Naive B cell (primary cell): ENCODE measurements around the gene IGF2BP1. TPM values are rescaled to one million over a fixed set of nuclear protein-coding genes. Genes with fewer than 3 reads are reported as not detected.
A peak's percentile ranks its signal among the peaks of the same experiment; 100 is the strongest.
"Not testable (repeated sequence)": the region's sequence is repeated elsewhere in the genome, so short reads cannot be mapped to it uniquely, and the experiment has no call there.

Experiments
- ATAC-seq, 2 donors: fragments of 150-1000 bp; cut with Tn5 transposase; 2 replicates each; pipeline ENCODE4 v1.10.0; 2021; ENCODE audit warnings: low read depth in 2 of 2, mild to moderate bottlenecking in 2 of 2, moderate library complexity in 2 of 2
- DNase-seq: peaks from one replicate; pipeline ENCODE4 v3.0.0; 2022
- H3K27ac Mint-ChIP-seq, 6 donors: one replicate each; pipeline ENCODE4 v1.8.0; 2020 to 2022; ENCODE audit warnings: mild to moderate bottlenecking in 6 of 6, mixed read lengths in 6 of 6, moderate library complexity in 5 of 6, inconsistent platforms in 2 of 6
- H3K27me3 Mint-ChIP-seq, 3 donors: one replicate each; pipeline ENCODE4 v1.8.0; 2021 to 2022; ENCODE audit warnings: mixed read lengths in 3 of 3, mild to moderate bottlenecking in 1 of 3
- H3K36me3 Mint-ChIP-seq, 2 donors: one replicate each; pipeline ENCODE4 v1.8.0; 2020 to 2022; ENCODE audit warnings: mixed read lengths in 2 of 2, inconsistent platforms in 1 of 2, mild to moderate bottlenecking in 1 of 2
- H3K4me1 Mint-ChIP-seq, 3 donors: one replicate each; pipeline ENCODE4 v1.8.0; 2020 to 2022; ENCODE audit warnings: mixed read lengths in 3 of 3, inconsistent platforms in 1 of 3, mild to moderate bottlenecking in 1 of 3, moderate library complexity in 1 of 3
- H3K4me3 Mint-ChIP-seq, 8 donors: one replicate each; pipeline ENCODE4 v1.8.0; 2020 to 2022; ENCODE audit warnings: mild to moderate bottlenecking in 8 of 8, mixed read lengths in 8 of 8, moderate library complexity in 8 of 8, inconsistent platforms in 2 of 8
- H3K9me3 Mint-ChIP-seq, 7 donors: one replicate each; pipeline ENCODE4 v1.8.0; 2020 to 2022; ENCODE audit warnings: mixed read lengths in 7 of 7, mild to moderate bottlenecking in 5 of 7, inconsistent platforms in 2 of 7, moderate library complexity in 1 of 7
- polyA plus RNA-seq, 6 donors: library from polyadenylated mRNA; unstranded; fragments of 300-500 nt; fragmentation: Illumina TruSeq; gene quantifications; one replicate each; pipeline ENCODE4 v1.2.3, GENCODE V29; 2021; ENCODE audit warnings: low read depth in 6 of 6

IGF2BP1 gene
- polyA plus RNA-seq, 6 donors from 2014 or later, result not detected

DNA sequence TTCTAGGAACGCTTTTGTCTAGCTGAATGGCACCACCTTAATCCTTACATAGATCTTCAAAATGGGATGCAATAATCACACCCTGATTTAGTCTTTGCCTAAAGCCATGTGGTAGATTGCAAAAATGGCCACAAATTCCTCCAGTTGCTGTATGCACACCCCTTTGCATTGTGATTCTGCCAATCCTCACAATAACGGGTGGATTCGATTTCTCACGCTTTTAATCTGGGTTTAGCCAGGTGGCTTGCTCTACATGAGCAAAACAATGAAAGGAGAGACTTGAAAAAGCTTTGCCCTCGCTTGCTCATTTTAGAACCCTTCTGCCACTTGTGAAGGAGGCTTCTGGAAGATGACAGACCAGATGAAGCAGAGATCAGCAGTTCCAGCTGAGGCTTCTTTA is 85.0 kb downstream of the IGF2BP1 start:
- Mint-ChIP-seq H3K36me3 (peaks cover 0 to 8% of the 10 kb centered on the region in 2 donors), H3K9me3 (peaks cover 0 to 5% (median 0%) of the 10 kb centered on the region in 7 donors), H3K4me1 (no peaks in the 10 kb centered on the region), H3K27me3 (peaks cover 57 to 64% (median 62%) of the 10 kb centered on the region in 3 donors), H3K27ac (no peak overlapping the region), H3K4me3 (no peak overlapping the region)
- ATAC-seq, result no peak
- DNase-seq, result no peak

DNA sequence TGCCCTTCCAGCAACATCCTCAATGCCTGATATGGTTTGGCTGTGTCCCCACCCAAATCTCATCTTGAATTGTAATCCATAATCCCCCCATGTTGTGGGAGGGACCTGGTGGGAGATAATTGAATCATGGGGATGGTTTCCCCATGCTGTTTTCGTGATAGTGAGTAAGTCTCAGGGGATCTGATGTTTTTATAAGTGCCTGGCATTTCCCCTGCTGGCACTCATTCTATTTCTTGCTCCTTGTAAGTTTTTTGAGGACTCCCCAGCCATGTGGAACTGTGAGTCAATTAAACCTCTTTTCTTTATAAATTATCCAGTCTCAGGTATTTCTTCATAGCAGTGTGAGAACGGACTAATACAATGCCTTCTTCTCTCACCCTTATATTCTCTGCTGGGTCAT is 87.9 kb downstream of the IGF2BP1 start:
- not testable (repeated sequence) for H3K4me1 Mint-ChIP-seq, H3K36me3 Mint-ChIP-seq, DNase-seq, H3K27ac Mint-ChIP-seq, ATAC-seq, H3K9me3 Mint-ChIP-seq, H3K4me3 Mint-ChIP-seq
- peaks cover 45 to 58% (median 56%) of the 10 kb centered on the region in 3 donors for H3K27me3 Mint-ChIP-seq

DNA sequence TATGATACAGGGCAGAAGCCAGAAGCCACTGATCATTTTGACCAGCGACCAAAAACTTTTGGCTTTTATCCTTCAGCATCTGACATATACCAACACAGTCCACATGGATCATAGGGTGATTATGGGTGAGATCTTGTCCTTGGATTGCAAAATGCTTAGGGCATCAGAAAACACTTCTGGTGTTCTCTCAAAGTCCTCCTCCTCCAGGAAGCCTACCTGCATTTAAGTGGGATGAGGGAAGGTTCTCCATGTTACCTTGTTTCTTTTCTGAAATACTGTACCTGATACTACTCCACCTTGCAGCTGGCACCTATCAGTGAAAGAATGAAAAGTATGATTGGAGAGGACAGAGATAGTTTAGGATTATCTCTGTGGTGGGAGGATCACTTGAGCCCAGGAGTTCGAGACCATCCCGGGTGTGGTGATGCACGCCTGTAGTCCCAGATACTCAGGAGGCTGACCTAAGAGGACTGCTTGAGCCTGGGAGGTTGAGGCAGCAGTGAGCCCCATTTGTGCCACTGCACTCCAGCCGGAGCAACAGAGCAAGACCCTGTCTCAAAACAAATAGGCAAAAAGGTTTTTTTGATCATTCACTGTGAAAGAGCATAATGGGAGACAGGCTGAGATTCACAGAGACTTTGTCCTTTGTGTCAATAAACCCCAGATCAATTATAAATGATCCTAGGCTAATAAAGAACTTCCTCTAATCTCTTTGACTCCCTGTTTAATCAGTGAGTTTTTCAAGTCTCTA is 88.6 kb downstream of the IGF2BP1 start:
- DNase-seq, result no peak
- ATAC-seq, result no peak
- Mint-ChIP-seq H3K4me1 (no peaks in the 10 kb centered on the region), H3K36me3 (peaks cover 0 to 8% of the 10 kb centered on the region in 2 donors), H3K4me3 (peak overlapping the region in 1 of 8 donors; percentile 31), H3K27ac (peak overlapping the region in 1 of 6 donors; percentile 17), H3K9me3 (peaks cover 0 to 5% (median 0%) of the 10 kb centered on the region in 7 donors), H3K27me3 (peaks cover 44 to 62% (median 59%) of the 10 kb centered on the region in 3 donors)

DNA sequence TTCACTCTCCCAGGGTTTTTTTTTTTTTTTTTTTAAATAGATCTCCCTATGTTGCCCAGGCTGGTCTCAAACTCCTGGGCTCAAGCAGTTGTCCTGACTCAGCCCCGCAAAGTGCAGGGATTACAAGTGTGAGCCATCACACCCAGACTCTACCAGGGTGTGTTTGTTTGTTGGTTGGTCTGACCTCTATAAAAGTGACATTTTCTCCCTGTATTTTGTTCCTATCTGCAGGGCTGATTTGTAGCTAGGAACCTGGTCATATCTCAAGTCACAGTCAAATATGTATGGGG is 89.1 kb downstream of the IGF2BP1 start:
- ATAC-seq, result no peak

DNA sequence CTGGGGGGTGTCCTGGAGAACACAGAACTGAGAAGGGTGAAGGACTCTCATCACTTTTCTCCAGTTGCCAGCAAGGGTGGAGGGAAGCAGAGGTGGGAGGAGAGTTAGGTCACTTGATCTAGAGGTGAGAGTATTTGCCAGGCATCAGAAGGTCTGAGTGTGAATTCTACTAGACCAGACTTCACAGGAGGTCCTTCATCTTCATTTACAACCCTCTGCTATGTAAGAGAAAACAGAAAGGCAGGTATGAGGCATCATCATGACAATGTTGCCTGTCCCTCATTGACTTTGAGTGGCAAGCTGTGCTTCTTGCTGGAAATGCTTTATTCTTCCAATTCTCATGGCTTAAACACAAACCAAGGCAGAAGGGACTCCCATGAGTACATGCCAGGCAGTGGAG is 89.5 kb downstream of the IGF2BP1 start:
- ATAC-seq (no peak), DNase-seq (no peak)
- H3K4me1 Mint-ChIP-seq, result no peaks in the 10 kb centered on the region
- no peak overlapping the region for H3K4me3 Mint-ChIP-seq
- peaks cover 44 to 61% (median 58%) of the 10 kb centered on the region in 3 donors for H3K27me3 Mint-ChIP-seq
- H3K27ac Mint-ChIP-seq, result no peak overlapping the region
- peaks cover 0 to 5% (median 0%) of the 10 kb centered on the region in 7 donors for H3K9me3 Mint-ChIP-seq
- peaks cover 0 to 8% of the 10 kb centered on the region in 2 donors for H3K36me3 Mint-ChIP-seq

More for the DNA sequence above, 89.1 kb downstream of the IGF2BP1 start:
- Mint-ChIP-seq H3K9me3 (peaks cover 0 to 5% (median 0%) of the 10 kb centered on the region in 7 donors), H3K4me1 (no peaks in the 10 kb centered on the region), H3K27ac (no peak overlapping the region), H3K36me3 (peaks cover 0 to 8% of the 10 kb centered on the region in 2 donors), H3K27me3 (peaks cover 46 to 62% (median 61%) of the 10 kb centered on the region in 3 donors), H3K4me3 (no peak overlapping the region)
- DNase-seq, result no peak

DNA sequence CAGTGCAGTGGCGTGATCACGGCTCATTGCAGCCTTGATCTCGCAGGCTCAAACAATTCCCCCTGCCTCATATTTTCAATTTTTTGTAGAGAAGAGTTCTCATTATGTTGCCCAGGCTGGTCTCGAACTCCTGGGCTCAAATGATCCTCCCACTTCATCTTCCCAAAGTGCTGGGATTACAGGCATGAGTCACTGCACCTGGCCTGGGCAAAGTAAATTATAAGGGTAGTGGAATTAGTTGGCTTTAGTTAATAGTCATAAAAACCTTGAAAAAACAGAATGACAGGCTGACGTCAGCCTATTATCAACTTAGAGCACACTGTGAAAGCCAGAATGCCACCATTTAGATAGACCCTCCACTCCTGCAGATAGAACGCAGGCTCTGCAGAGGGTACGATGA is 91.9 kb downstream of the IGF2BP1 start:
- ATAC-seq (no peak), DNase-seq (no peak)
- Mint-ChIP-seq H3K27ac (no peak overlapping the region), H3K9me3 (peaks cover 0 to 5% (median 0%) of the 10 kb centered on the region in 7 donors), H3K27me3 (peaks cover 32 to 70% (median 53%) of the 10 kb centered on the region in 3 donors), H3K4me1 (no peaks in the 10 kb centered on the region), H3K36me3 (peaks cover 0 to 8% of the 10 kb centered on the region in 2 donors), H3K4me3 (no peak overlapping the region)

DNA sequence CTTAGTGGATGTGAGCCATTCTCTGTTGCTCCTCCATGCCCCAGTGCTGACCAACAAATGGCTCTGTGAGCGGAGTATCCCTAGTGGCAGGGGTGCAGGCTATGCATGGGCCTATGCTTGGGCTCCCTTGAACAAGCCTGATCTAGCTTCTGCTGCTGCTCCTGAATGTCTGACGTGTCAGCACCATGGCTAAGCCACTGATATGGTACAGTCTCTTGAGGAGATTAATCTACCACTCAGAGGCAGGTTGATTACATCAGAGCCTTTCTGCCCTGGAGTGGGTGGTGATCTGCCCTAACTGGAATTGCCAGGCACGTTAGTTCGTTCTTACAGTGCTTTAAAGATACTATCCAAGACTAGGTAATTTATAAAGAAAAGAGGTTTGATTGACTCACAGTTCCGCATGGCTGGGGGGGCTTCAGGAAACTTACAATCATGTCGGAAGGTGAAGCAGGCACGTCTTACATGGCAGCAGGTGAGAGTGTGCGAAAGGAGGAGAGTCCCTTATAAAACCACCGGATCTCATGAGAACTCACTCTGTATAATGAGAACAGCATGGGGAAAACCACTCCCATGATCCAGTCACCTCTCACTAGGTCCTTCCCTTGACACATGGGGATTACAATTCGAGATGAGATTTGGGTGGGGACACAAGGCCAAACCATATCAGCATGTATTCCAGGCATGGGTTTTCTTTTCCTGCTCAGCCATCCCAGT is 93.9 kb downstream of the IGF2BP1 start:
- Mint-ChIP-seq H3K36me3 (peaks cover 0 to 8% of the 10 kb centered on the region in 2 donors), H3K4me3 (no peak overlapping the region), H3K27ac (no peak overlapping the region), H3K27me3 (peaks cover 26 to 56% (median 40%) of the 10 kb centered on the region in 3 donors), H3K9me3 (peaks cover 0 to 5% (median 0%) of the 10 kb centered on the region in 7 donors), H3K4me1 (no peaks in the 10 kb centered on the region)
- DNase-seq (no peak), ATAC-seq (no peak)

DNA sequence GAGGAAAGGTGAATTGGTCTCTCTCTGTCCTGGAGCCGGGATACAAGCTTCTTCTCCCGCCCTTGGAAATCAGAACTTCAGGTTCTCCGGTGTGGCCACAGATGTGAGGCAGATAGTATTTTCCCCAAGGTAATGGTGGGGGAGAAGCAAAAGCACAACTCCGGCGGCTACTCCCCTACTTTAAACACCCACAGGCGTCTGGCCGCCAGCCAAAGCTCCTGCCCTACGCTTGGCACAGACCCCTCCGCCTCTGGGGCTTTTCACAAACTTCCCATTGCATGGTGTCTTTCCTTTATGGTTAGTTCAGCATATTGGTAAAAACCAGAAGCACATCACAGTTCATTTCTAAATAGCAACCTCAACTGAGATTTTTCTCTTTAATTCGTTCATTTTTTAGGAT is 95.9 kb downstream of the IGF2BP1 start:
- no peak for DNase-seq
- Mint-ChIP-seq H3K9me3 (peaks cover 0 to 2% (median 0%) of the 10 kb centered on the region in 7 donors), H3K27ac (no peak overlapping the region), H3K4me3 (no peak overlapping the region), H3K36me3 (peaks cover 0 to 4% of the 10 kb centered on the region in 2 donors), H3K4me1 (no peaks in the 10 kb centered on the region), H3K27me3 (peaks cover 10 to 39% (median 23%) of the 10 kb centered on the region in 3 donors)
- no peak for ATAC-seq

DNA sequence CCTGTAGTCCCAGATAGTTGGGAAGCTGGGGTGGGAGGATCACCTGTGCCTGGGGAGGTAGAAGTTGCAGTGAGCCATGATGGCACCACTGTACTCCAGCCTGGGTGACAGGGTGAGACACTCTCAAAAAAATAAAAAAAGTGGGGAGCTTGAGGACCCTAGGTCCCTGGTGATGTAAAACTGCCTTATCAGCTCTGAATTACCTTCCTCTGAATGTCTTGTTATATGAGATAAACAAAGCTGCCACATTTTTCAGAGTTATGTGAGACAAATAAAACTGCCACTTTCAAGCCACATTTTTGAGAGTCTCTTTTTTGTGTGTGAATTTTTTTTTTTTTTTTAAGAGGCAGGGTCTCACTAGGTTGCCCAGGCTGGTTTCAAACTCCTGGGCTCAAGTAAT is 103.4 kb downstream of the IGF2BP1 start:
- no peak for ATAC-seq
- DNase-seq, result no peak
- H3K4me3 Mint-ChIP-seq, result no peak overlapping the region
- H3K27ac Mint-ChIP-seq, result no peak overlapping the region
- H3K9me3 Mint-ChIP-seq, result no peaks in the 10 kb centered on the region
- H3K36me3 Mint-ChIP-seq, result no peaks in the 10 kb centered on the region
- H3K27me3 Mint-ChIP-seq, result peaks cover 19 to 25% (median 23%) of the 10 kb centered on the region in 3 donors
- no peaks in the 10 kb centered on the region for H3K4me1 Mint-ChIP-seq

DNA sequence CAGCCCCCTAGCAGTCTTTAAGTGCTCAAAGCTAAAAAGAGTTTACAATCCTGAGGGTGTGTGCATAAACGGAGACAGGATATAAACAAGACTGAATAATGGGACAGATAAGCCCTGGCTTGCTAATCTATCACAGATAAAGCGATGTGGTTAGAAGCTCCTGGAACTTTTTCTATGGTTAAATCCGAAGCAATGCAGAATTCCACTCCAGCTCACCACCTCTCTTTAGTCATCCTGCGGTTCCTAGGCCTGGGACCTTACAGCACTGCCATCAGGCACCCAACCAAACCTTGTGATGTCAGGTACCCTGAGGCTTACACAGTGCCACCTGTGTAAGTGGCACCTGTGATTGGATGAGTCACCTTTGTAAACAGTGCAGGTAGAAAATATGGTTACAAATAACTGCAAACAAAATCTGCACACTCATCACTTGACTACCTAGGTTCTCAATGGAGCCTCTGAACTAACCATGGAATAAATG is 103.9 kb downstream of the IGF2BP1 start:
- H3K36me3 Mint-ChIP-seq, result no peaks in the 10 kb centered on the region
- ATAC-seq (no peak), DNase-seq (no peak)
- peaks cover 23 to 30% (median 28%) of the 10 kb centered on the region in 3 donors for H3K27me3 Mint-ChIP-seq
- H3K4me1 Mint-ChIP-seq, result no peaks in the 10 kb centered on the region
- no peaks in the 10 kb centered on the region for H3K9me3 Mint-ChIP-seq
- H3K4me3 Mint-ChIP-seq, result no peak overlapping the region
- no peak overlapping the region for H3K27ac Mint-ChIP-seq

DNA sequence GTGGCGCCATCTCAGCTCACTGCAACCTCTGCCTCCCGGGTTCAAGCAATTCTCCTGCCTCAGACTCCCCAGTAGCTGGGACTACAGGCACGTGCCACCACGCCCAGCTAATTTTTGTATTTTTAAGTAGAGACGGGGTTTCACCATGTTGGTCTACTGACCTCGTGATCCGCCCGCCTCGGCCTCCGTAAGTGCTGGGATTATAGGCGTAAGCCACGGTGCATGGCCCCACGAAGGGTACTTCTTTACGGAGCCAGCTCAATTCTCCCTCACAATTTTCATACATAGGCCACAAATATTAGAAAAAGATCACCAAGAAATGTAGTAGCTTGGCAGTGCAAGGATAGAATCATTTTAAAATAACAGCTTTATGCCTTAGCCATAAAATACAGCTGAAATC is 106.2 kb downstream of the IGF2BP1 start:
- H3K9me3 Mint-ChIP-seq, H3K4me1 Mint-ChIP-seq, H3K27ac Mint-ChIP-seq, DNase-seq, ATAC-seq, H3K4me3 Mint-ChIP-seq, H3K36me3 Mint-ChIP-seq: not testable (repeated sequence)
- H3K27me3 Mint-ChIP-seq, result peaks cover 29 to 40% (median 33%) of the 10 kb centered on the region in 3 donors

DNA sequence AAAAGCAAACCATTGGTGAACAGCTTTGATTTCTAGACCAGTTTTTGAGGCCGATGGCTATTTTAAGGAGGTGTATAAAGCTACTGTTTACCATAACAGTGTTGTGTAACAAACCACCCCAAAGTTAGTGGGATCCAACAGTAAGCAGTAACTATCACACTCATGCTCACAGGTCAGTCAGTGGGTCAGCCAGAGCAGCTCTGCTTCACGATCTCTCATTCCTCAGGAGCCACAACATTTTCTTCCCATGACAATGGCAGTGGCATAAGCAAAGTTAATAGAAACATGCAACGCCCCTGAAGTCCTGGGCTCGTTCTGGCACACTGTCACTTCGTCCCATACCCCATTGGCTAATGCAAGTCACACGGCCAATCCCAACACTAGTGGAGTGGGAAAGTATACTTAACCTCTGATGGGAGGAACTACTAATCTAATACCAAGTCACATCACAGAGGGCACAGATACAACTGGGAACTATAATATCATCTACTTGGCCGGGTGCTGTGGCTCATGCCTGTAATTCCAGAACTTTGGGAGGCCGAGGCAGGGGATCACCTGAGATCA is 107.4 kb downstream of the IGF2BP1 start:
- no peak overlapping the region for H3K27ac Mint-ChIP-seq
- no peaks in the 10 kb centered on the region for H3K36me3 Mint-ChIP-seq
- ATAC-seq (no peak), DNase-seq (no peak)
- H3K9me3 Mint-ChIP-seq, result no peaks in the 10 kb centered on the region
- no peak overlapping the region for H3K4me3 Mint-ChIP-seq
- peaks cover 31 to 40% (median 33%) of the 10 kb centered on the region in 3 donors for H3K27me3 Mint-ChIP-seq
- no peaks in the 10 kb centered on the region for H3K4me1 Mint-ChIP-seq
